Measurements from ENCODE around the gene FAM83F. TPM values are rescaled to one million over a fixed set of nuclear protein-coding genes. Genes with fewer than 3 reads are reported as not detected.

Gene FAM83F
- total and polyA plus RNA-seq, 10 of the 15 experiments (the other 5 are each of a cell fraction or from before 2014, with no cell fraction given): 0.01 to 0.05 (median 0.01) TPM; not detected in 7

GRCh38 chr22:40033586-40034380, 39.0 kb downstream of the FAM83F start:
- no peaks in the 10 kb centered on the region for H4K20me1 ChIP-seq (ENCODE audit: control insufficient read depth, insufficient read depth)
- FAIRE-seq: no peak
- ChIA-PET SMC1A (ENCODE audit: uncharacterized antibody, unreplicated experiment) (no interaction called here), POLR2A (interaction anchor here (0.6 kb wide), 2 partner anchors 435 to 489 kb away, joined by 3 to 4 read pairs; no protein-coding TSS in a partner anchor), RAD21 (ENCODE audit: unreplicated experiment) (interaction anchor here (0.9 to 1.2 kb wide), 4 partner anchors 9 to 499 kb away, joined by 3 to 4 read pairs (median 3); no protein-coding TSS in a partner anchor), CTCF (interaction anchor here (1.1 to 5.0 kb wide), 5 partner anchors 10 to 865 kb away, joined by 3 to 57 read pairs (median 5); no protein-coding TSS in a partner anchor)
- no peak for ATAC-seq
- H3K27me3 ChIP-seq (replicated peaks in 1 of 2; ENCODE audit: control insufficient read depth in 2 of 2, insufficient read depth in 2 of 2, low read length in 1 of 2): peaks cover 6 to 8% of the 10 kb centered on the region in 2 experiments
- DNase-seq (ENCODE audit: low read depth, low spot score): no peak
- H3K4me2 ChIP-seq (ENCODE audit: control insufficient read depth, insufficient read depth): no peak overlapping the region
- H3K36me3 ChIP-seq (ENCODE audit: control insufficient read depth in 2 of 2, insufficient read depth in 2 of 2, low read length in 1 of 2): no peaks in the 10 kb centered on the region
- intact Hi-C loops (cut with micrococcal nuclease; ENCODE audit: unreplicated experiment): no loop called here
- H3K9me3 ChIP-seq (replicated peaks; ENCODE audit: control insufficient read depth, insufficient read depth, low read length): no peaks in the 10 kb centered on the region
- H2AFZ ChIP-seq (ENCODE audit: control insufficient read depth, low read depth, low read length): no peak overlapping the region
- no peak overlapping the region for H3K4me3 ChIP-seq
- no TSS peak for BruUV-seq (replicated peaks)
- in situ Hi-C loops (cut with MboI): loop anchor here (10.0 kb wide), 1 partner anchor 689 kb away; the partner anchor contains the start of gene SYNGR1
- no peak overlapping the region for H3K27ac ChIP-seq (ENCODE audit: control insufficient read depth, insufficient read depth)
- H3K4me1 ChIP-seq (ENCODE audit: control insufficient read depth, insufficient read depth, low read length): no peaks in the 10 kb centered on the region
- no peak overlapping the region for H3K9ac ChIP-seq (ENCODE audit: control insufficient read depth, insufficient read depth, low read length)
- WGBS (ENCODE audit: insufficient coverage, insufficient replicate concordance, low lambda C conversion rate, missing lambda C conversion rate): 41% methylated on average over 12 of the region's 12 CpGs
- H3K79me2 ChIP-seq (ENCODE audit: control insufficient read depth, insufficient read depth, low read length): no peaks in the 10 kb centered on the region
- TF ChIP-seq USF1 (IDR thresholded peaks at IDR 0.05; ENCODE audit: borderline replicate concordance, extremely low read length, insufficient read depth, low read depth, low read length) (no peak), SRF (IDR thresholded peaks at IDR 0.05; ENCODE audit: low read depth in 2 of 2, low read length in 2 of 2) (no peak), ATF7 (IDR thresholded peaks at IDR 0.05; ENCODE audit: low read depth) (no peak), BCL11A (IDR thresholded peaks at IDR 0.05; ENCODE audit: low read depth, low read length) (no peak), YBX1 (IDR thresholded peaks at IDR 0.05) (no peak), USF2 (IDR thresholded peaks at IDR 0.05; ENCODE audit: borderline replicate concordance, low read depth, low read length) (no peak), CBX5 (IDR thresholded peaks at IDR 0.05; ENCODE audit: low read depth) (no peak), PKNOX1 (IDR thresholded peaks at IDR 0.05) (no peak), RFX5 (IDR thresholded peaks at IDR 0.05; ENCODE audit: low read depth, low read length) (no peak), PBX3 (IDR thresholded peaks at IDR 0.05; ENCODE audit: insufficient replicate concordance, low read depth, low read length) (no peak), WRNIP1 (IDR thresholded peaks at IDR 0.05; ENCODE audit: borderline replicate concordance, low read depth, low read length) (no peak), ZNF207 (IDR thresholded peaks at IDR 0.05; ENCODE audit: borderline replicate concordance) (no peak), DPF2 (IDR thresholded peaks at IDR 0.05) (no peak), GATAD2B (conservative IDR thresholded peaks at IDR 0.05; ENCODE audit: low read depth) (no peak), ZNF592 (IDR thresholded peaks at IDR 0.05) (no peak)

All from GM12878 (cell line).